Measurements from ENCODE around the gene CHORDC1. TPM values are rescaled to one million over a fixed set of nuclear protein-coding genes. Genes with fewer than 3 reads are reported as not detected.

The CHORDC1 gene
- total RNA-seq, 1 donor from 2014 or later: 59.2 TPM

- peaks cover 13% of the 10 kb centered on the region for H3K79me2 ChIP-seq (ENCODE audit: insufficient read depth, low read length)
- H3K4me1 ChIP-seq (ENCODE audit: insufficient read depth, low read length): no peaks in the 10 kb centered on the region
- DNase-seq (ENCODE audit: low read depth) (peak; percentile 39), FAIRE-seq (no peak)
- H3K9me3 ChIP-seq (ENCODE audit: insufficient read depth, low read depth, low read length): no peaks in the 10 kb centered on the region
- H3K9me3 Mint-ChIP-seq (ENCODE audit: unreplicated experiment): no peaks in the 10 kb centered on the region
- no peak overlapping the region for H3K4me2 ChIP-seq (ENCODE audit: low read length)
- H3K27me3 ChIP-seq (ENCODE audit: insufficient read depth, low read length): no peaks in the 10 kb centered on the region
- H2AFZ ChIP-seq (ENCODE audit: low read depth, low read length): no peak overlapping the region
- H3K36me3 ChIP-seq (ENCODE audit: insufficient read depth, low read length): peaks cover 34% of the 10 kb centered on the region
- H3K4me3 Mint-ChIP-seq (ENCODE audit: unreplicated experiment): no peak overlapping the region
- peaks cover 12% of the 10 kb centered on the region for H4K20me1 ChIP-seq (ENCODE audit: insufficient read depth, low read length)
- no peaks in the 10 kb centered on the region for H3K36me3 Mint-ChIP-seq (ENCODE audit: low read depth, unreplicated experiment)
- peak overlapping the region; percentile 53 for H3K27ac Mint-ChIP-seq (ENCODE audit: unreplicated experiment)
- peaks cover 7% of the 10 kb centered on the region for H3K4me1 Mint-ChIP-seq (ENCODE audit: low read depth, unreplicated experiment)
- no peak overlapping the region for H3K9ac ChIP-seq (ENCODE audit: low read length)
- no peak overlapping the region for H3K27ac ChIP-seq (ENCODE audit: low read depth, low read length)
- no peaks in the 10 kb centered on the region for H3K27me3 Mint-ChIP-seq (ENCODE audit: low read depth, unreplicated experiment)
- H3K4me3 ChIP-seq (ENCODE audit: insufficient read depth, low read depth, low read length): no peak overlapping the region
- TF ChIP-seq CTCF (IDR thresholded peaks at IDR 0.05; ENCODE audit: insufficient read depth, low read depth, low read length): peak; percentile 92
- no peak for TF ChIP-seq EZH2 (IDR thresholded peaks at IDR 0.05; ENCODE audit: insufficient read depth, low read length)
These were observed 17.8 kb downstream of the CHORDC1 start for GRCh38 chr11:90204832-90205646.

- peaks cover 7% of the 10 kb centered on the region for H3K4me1 Mint-ChIP-seq (ENCODE audit: low read depth, unreplicated experiment)
- Histone ChIP-seq H3K9ac (ENCODE audit: low read length) (no peak overlapping the region), H3K36me3 (ENCODE audit: insufficient read depth, low read length) (peaks cover 28% of the 10 kb centered on the region), H3K4me1 (ENCODE audit: insufficient read depth, low read length) (no peaks in the 10 kb centered on the region), H3K9me3 (ENCODE audit: insufficient read depth, low read depth, low read length) (no peaks in the 10 kb centered on the region), H3K27me3 (ENCODE audit: insufficient read depth, low read length) (no peaks in the 10 kb centered on the region), H4K20me1 (ENCODE audit: insufficient read depth, low read length) (peaks cover 6% of the 10 kb centered on the region), H3K27ac (ENCODE audit: low read depth, low read length) (no peak overlapping the region), H3K79me2 (ENCODE audit: insufficient read depth, low read length) (peaks cover 7% of the 10 kb centered on the region), H3K4me3 (ENCODE audit: insufficient read depth, low read depth, low read length) (no peak overlapping the region), H3K4me2 (ENCODE audit: low read length) (no peak overlapping the region), H2AFZ (ENCODE audit: low read depth, low read length) (no peak overlapping the region)
- FAIRE-seq (no peak), DNase-seq (ENCODE audit: low read depth) (no peak)
- no peaks in the 10 kb centered on the region for H3K27me3 Mint-ChIP-seq (ENCODE audit: low read depth, unreplicated experiment)
- no peak overlapping the region for H3K27ac Mint-ChIP-seq (ENCODE audit: unreplicated experiment)
- no peaks in the 10 kb centered on the region for H3K36me3 Mint-ChIP-seq (ENCODE audit: low read depth, unreplicated experiment)
- H3K9me3 Mint-ChIP-seq (ENCODE audit: unreplicated experiment): no peaks in the 10 kb centered on the region
- no peak overlapping the region for H3K4me3 Mint-ChIP-seq (ENCODE audit: unreplicated experiment)
- no peak for TF ChIP-seq CTCF (IDR thresholded peaks at IDR 0.05; ENCODE audit: insufficient read depth, low read depth, low read length)
- TF ChIP-seq EZH2 (IDR thresholded peaks at IDR 0.05; ENCODE audit: insufficient read depth, low read length): no peak
These were observed 18.4 kb downstream of the CHORDC1 start for GRCh38 chr11:90204407-90204806.

DNA sequence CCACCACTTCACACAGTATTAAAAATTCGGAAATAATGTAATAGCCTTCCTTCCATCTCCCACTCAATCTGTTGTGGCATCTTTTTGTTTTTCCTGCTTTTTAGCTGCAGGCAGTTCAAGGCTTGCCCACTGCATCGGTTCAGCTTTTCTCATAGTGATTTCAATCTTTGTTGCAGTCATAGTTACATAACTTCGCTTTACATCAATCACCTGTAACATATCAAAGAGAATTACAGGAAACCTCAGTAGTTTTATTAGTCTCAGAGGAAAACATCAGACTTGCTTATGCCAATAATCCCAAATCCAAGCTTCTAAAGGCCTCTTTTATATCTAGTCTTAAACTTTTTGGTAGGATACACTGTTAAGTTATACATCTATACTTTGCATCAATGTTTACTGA, 20.5 kb downstream of the CHORDC1 start:
- no peak overlapping the region for H3K27ac ChIP-seq (ENCODE audit: low read depth, low read length)
- no peaks in the 10 kb centered on the region for H3K36me3 Mint-ChIP-seq (ENCODE audit: low read depth, unreplicated experiment)

More for the DNA sequence above, 20.5 kb downstream of the CHORDC1 start:
- peaks cover 7% of the 10 kb centered on the region for H3K4me1 Mint-ChIP-seq (ENCODE audit: low read depth, unreplicated experiment)
- H2AFZ ChIP-seq (ENCODE audit: low read depth, low read length): no peak overlapping the region
- H3K4me3 ChIP-seq (ENCODE audit: insufficient read depth, low read depth, low read length): no peak overlapping the region
- H3K4me2 ChIP-seq (ENCODE audit: low read length): no peak overlapping the region
- FAIRE-seq (no peak), DNase-seq (ENCODE audit: low read depth) (no peak)
- no peaks in the 10 kb centered on the region for H3K4me1 ChIP-seq (ENCODE audit: insufficient read depth, low read length)
- H3K27me3 ChIP-seq (ENCODE audit: insufficient read depth, low read length): no peaks in the 10 kb centered on the region
- H3K79me2 ChIP-seq (ENCODE audit: insufficient read depth, low read length): no peaks in the 10 kb centered on the region
- no peaks in the 10 kb centered on the region for H3K9me3 Mint-ChIP-seq (ENCODE audit: unreplicated experiment)
- no peak overlapping the region for H3K9ac ChIP-seq (ENCODE audit: low read length)
- H3K27me3 Mint-ChIP-seq (ENCODE audit: low read depth, unreplicated experiment): no peaks in the 10 kb centered on the region
- H3K36me3 ChIP-seq (ENCODE audit: insufficient read depth, low read length): peaks cover 19% of the 10 kb centered on the region
- no peaks in the 10 kb centered on the region for H3K9me3 ChIP-seq (ENCODE audit: insufficient read depth, low read depth, low read length)
- H3K27ac Mint-ChIP-seq (ENCODE audit: unreplicated experiment): no peak overlapping the region
- no peak overlapping the region for H3K4me3 Mint-ChIP-seq (ENCODE audit: unreplicated experiment)
- H4K20me1 ChIP-seq (ENCODE audit: insufficient read depth, low read length): no peaks in the 10 kb centered on the region
- no peak for TF ChIP-seq EZH2 (IDR thresholded peaks at IDR 0.05; ENCODE audit: insufficient read depth, low read length)
- no peak for TF ChIP-seq CTCF (IDR thresholded peaks at IDR 0.05; ENCODE audit: insufficient read depth, low read depth, low read length)
